Measurements from ENCODE around the gene RBM15B.

- no peak for TF ChIP-seq POLR2A (IDR thresholded peaks at IDR 0.05)
- TF ChIP-seq, protein P1, sequence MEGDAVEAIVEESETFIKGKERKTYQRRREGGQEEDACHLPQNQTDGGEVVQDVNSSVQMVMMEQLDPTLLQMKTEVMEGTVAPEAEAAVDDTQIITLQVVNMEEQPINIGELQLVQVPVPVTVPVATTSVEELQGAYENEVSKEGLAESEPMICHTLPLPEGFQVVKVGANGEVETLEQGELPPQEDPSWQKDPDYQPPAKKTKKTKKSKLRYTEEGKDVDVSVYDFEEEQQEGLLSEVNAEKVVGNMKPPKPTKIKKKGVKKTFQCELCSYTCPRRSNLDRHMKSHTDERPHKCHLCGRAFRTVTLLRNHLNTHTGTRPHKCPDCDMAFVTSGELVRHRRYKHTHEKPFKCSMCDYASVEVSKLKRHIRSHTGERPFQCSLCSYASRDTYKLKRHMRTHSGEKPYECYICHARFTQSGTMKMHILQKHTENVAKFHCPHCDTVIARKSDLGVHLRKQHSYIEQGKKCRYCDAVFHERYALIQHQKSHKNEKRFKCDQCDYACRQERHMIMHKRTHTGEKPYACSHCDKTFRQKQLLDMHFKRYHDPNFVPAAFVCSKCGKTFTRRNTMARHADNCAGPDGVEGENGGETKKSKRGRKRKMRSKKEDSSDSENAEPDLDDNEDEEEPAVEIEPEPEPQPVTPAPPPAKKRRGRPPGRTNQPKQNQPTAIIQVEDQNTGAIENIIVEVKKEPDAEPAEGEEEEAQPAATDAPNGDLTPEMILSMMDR (IDR thresholded peaks at IDR 0.05): no peak
Observed at GRCh38 chr3:51397392-51397791, 6.3 kb downstream of the RBM15B start.
